ENCODE results near the gene RTEL1.

Gene RTEL1

GRCh38 chr20:63744158-63744557, 86.0 kb downstream of the RTEL1 start:
- Histone ChIP-seq H3K9me2 (replicated peaks; ENCODE audit: control insufficient read depth, low read length) (no peaks in the 10 kb centered on the region), H3K9me3 (ENCODE audit: control insufficient read depth, insufficient read depth, low read length) (no peaks in the 10 kb centered on the region), H3F3A (ENCODE audit: control insufficient read depth, insufficient read depth) (0 out of 2 replicates have a peak, but pooled peaks cover 4% of the 10 kb centered on the region), H3K4me3 (ENCODE audit: low read length) (no peak overlapping the region), H3K4me2 (ENCODE audit: low read length) (no peak overlapping the region), H3K4me1 (ENCODE audit: control insufficient read depth, low read length) (peaks cover 16% of the 10 kb centered on the region), H4K20me1 (ENCODE audit: control insufficient read depth, insufficient read depth, low read depth, low read length) (no peaks in the 10 kb centered on the region), H3K27me3 (ENCODE audit: control insufficient read depth, low read length) (no peaks in the 10 kb centered on the region), H3K79me2 (ENCODE audit: control insufficient read depth, low read length) (no peaks in the 10 kb centered on the region), H3K27ac (ENCODE audit: low read depth, low read length) (no peak overlapping the region), H3K36me3 (ENCODE audit: control insufficient read depth, low read length) (no peaks in the 10 kb centered on the region)
- no peak for TF ChIP-seq EZH2phosphoT487 (IDR thresholded peaks at IDR 0.05; ENCODE audit: borderline replicate concordance, low read length)

GRCh38 chr20:63744574-63745423, 86.7 kb downstream of the RTEL1 start:
- no peaks in the 10 kb centered on the region for H3K27me3 ChIP-seq (ENCODE audit: control insufficient read depth, low read length)
- no peak overlapping the region for H3K4me3 ChIP-seq (ENCODE audit: low read length)
- no peaks in the 10 kb centered on the region for H3K9me2 ChIP-seq (replicated peaks; ENCODE audit: control insufficient read depth, low read length)
- peaks cover 14% of the 10 kb centered on the region for H3K4me1 ChIP-seq (ENCODE audit: control insufficient read depth, low read length)
- H3F3A ChIP-seq (ENCODE audit: control insufficient read depth, insufficient read depth), result 0 out of 2 replicates have a peak, but pooled peaks cover 4% of the 10 kb centered on the region
- no peaks in the 10 kb centered on the region for H3K36me3 ChIP-seq (ENCODE audit: control insufficient read depth, low read length)
- no peak overlapping the region for H3K4me2 ChIP-seq (ENCODE audit: low read length)
- H3K27ac ChIP-seq (ENCODE audit: low read depth, low read length), result no peak overlapping the region
- no peaks in the 10 kb centered on the region for H3K79me2 ChIP-seq (ENCODE audit: control insufficient read depth, low read length)
- no peaks in the 10 kb centered on the region for H3K9me3 ChIP-seq (ENCODE audit: control insufficient read depth, insufficient read depth, low read length)
- no peaks in the 10 kb centered on the region for H4K20me1 ChIP-seq (ENCODE audit: control insufficient read depth, insufficient read depth, low read depth, low read length)
- no peak for TF ChIP-seq CTCF (IDR thresholded peaks at IDR 0.05; ENCODE audit: low read depth, low read length, poor library complexity, severe bottlenecking)
- no peak for TF ChIP-seq EZH2phosphoT487 (IDR thresholded peaks at IDR 0.05; ENCODE audit: borderline replicate concordance, low read length)

GRCh38 chr20:63745424-63745805, 87.3 kb downstream of the RTEL1 start:
- no peaks in the 10 kb centered on the region for H3K9me3 ChIP-seq (ENCODE audit: control insufficient read depth, insufficient read depth, low read length)
- H3K4me3 ChIP-seq (ENCODE audit: low read length), result no peak overlapping the region
- H3K27me3 ChIP-seq (ENCODE audit: control insufficient read depth, low read length), result no peaks in the 10 kb centered on the region
- no peaks in the 10 kb centered on the region for H4K20me1 ChIP-seq (ENCODE audit: control insufficient read depth, insufficient read depth, low read depth, low read length)
- H3K79me2 ChIP-seq (ENCODE audit: control insufficient read depth, low read length), result no peaks in the 10 kb centered on the region
- H3K36me3 ChIP-seq (ENCODE audit: control insufficient read depth, low read length), result no peaks in the 10 kb centered on the region
- H3K9me2 ChIP-seq (replicated peaks; ENCODE audit: control insufficient read depth, low read length), result no peaks in the 10 kb centered on the region
- no peak overlapping the region for H3K4me2 ChIP-seq (ENCODE audit: low read length)
- no peak overlapping the region for H3K27ac ChIP-seq (ENCODE audit: low read depth, low read length)
- TF ChIP-seq CTCF (IDR thresholded peaks at IDR 0.05; ENCODE audit: low read depth, low read length, poor library complexity, severe bottlenecking), result no peak
- 0 out of 2 replicates have a peak, but pooled peaks cover 4% of the 10 kb centered on the region for H3F3A ChIP-seq (ENCODE audit: control insufficient read depth, insufficient read depth)
- H3K4me1 ChIP-seq (ENCODE audit: control insufficient read depth, low read length), result peaks cover 12% of the 10 kb centered on the region

All from DOHH2 (cell line).